Measurements from ENCODE around the gene TP53I11. TPM values are rescaled to one million over a fixed set of nuclear protein-coding genes. Genes with fewer than 3 reads are reported as not detected.

Gene TP53I11
- total and polyA plus RNA-seq, 2 donors (not counting 3 experiments of a cell fraction or from before 2014, with no cell fraction given), result 31.5 to 79.4 TPM

GRCh38 chr11:44993971-44994704 is 43.5 kb upstream of the TP53I11 start:
- H3K79me2 ChIP-seq (ENCODE audit: control insufficient read depth, insufficient read depth, low read length), result no peaks in the 10 kb centered on the region
- intact Hi-C loops (cut with micrococcal nuclease) (no loop called here), dilution Hi-C loops (cut with MboI; ENCODE audit: extremely low pct_ligation_motif_present, low sequenced_read_pairs) (no loop called here)
- H3K4me2 ChIP-seq (ENCODE audit: insufficient read depth, low read length), result no peak overlapping the region
- ChIA-PET POLR2A (no interaction called here), CTCF (interaction anchor here (0.9 kb wide), 1 partner anchor 58 kb away, joined by 4 read pairs; no protein-coding TSS in a partner anchor)
- H3K9me1 ChIP-seq (replicated peaks; ENCODE audit: control insufficient read depth, extremely low read depth, insufficient read depth, low read length), result no peaks in the 10 kb centered on the region
- no peak overlapping the region for H3K27ac ChIP-seq (ENCODE audit: insufficient read depth, low read depth, low read length)
- H3K4me3 ChIP-seq (replicated peaks in 1 of 3; ENCODE audit: insufficient read depth in 1 of 3, low read depth in 1 of 3, low read length in 3 of 3), result no peak overlapping the region
- H3K36me3 ChIP-seq (ENCODE audit: control insufficient read depth in 2 of 2, extremely low read depth in 1 of 2, insufficient read depth in 2 of 2, low read length in 2 of 2), result no peaks in the 10 kb centered on the region
- no peak overlapping the region for H3K9ac ChIP-seq (replicated peaks; ENCODE audit: extremely low read depth, insufficient read depth, low read length)
- H3K9me3 ChIP-seq (replicated peaks; ENCODE audit: control insufficient read depth, insufficient read depth, low read length), result no peaks in the 10 kb centered on the region
- peaks cover 2 to 5% of the 10 kb centered on the region in 2 experiments for H3K27me3 ChIP-seq (ENCODE audit: control insufficient read depth in 2 of 2, insufficient read depth in 2 of 2, low read length in 2 of 2)
- FAIRE-seq (no peak), DNase-seq (ENCODE audit: low read depth, low spot score) (no peak)
- no TSS peak for BruUV-seq (replicated peaks)
- H2AFZ ChIP-seq (ENCODE audit: low read depth, low read length), result no peak overlapping the region
- H4K20me1 ChIP-seq (replicated peaks; ENCODE audit: control insufficient read depth, extremely low read depth, insufficient read depth, low read length), result no peaks in the 10 kb centered on the region
- no peak for TF ChIP-seq GATA2 (IDR thresholded peaks at IDR 0.05; ENCODE audit: insufficient read depth, insufficient read length, low read depth, low read length)
- no peak for TF ChIP-seq POLR2A (IDR thresholded peaks at IDR 0.05; ENCODE audit: low read depth, low read length)
- TF ChIP-seq, protein P1, sequence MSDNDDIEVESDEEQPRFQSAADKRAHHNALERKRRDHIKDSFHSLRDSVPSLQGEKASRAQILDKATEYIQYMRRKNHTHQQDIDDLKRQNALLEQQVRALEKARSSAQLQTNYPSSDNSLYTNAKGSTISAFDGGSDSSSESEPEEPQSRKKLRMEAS (IDR thresholded peaks at IDR 0.05; ENCODE audit: insufficient read depth, insufficient read length), result no peak
- TF ChIP-seq, protein P2, sequence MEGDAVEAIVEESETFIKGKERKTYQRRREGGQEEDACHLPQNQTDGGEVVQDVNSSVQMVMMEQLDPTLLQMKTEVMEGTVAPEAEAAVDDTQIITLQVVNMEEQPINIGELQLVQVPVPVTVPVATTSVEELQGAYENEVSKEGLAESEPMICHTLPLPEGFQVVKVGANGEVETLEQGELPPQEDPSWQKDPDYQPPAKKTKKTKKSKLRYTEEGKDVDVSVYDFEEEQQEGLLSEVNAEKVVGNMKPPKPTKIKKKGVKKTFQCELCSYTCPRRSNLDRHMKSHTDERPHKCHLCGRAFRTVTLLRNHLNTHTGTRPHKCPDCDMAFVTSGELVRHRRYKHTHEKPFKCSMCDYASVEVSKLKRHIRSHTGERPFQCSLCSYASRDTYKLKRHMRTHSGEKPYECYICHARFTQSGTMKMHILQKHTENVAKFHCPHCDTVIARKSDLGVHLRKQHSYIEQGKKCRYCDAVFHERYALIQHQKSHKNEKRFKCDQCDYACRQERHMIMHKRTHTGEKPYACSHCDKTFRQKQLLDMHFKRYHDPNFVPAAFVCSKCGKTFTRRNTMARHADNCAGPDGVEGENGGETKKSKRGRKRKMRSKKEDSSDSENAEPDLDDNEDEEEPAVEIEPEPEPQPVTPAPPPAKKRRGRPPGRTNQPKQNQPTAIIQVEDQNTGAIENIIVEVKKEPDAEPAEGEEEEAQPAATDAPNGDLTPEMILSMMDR (IDR thresholded peaks at IDR 0.05; ENCODE audit: extremely low read depth in 1 of 2, insufficient read depth in 1 of 2, low read depth in 1 of 2, low read length in 2 of 2), result no peak
- no peak for TF ChIP-seq POLR2AphosphoS5 (IDR thresholded peaks at IDR 0.05; ENCODE audit: insufficient read depth, low read depth, low read length)
- no peak for TF ChIP-seq MYC (IDR thresholded peaks at IDR 0.05; ENCODE audit: low read depth, low read length)
- TF ChIP-seq EZH2 (IDR thresholded peaks at IDR 0.05; ENCODE audit: borderline replicate concordance, low read depth, low read length, severe bottlenecking), result no peak
- no peak for TF ChIP-seq JUN (IDR thresholded peaks at IDR 0.05; ENCODE audit: borderline replicate concordance, insufficient read depth, insufficient read length, low read depth)
- TF ChIP-seq FOS (IDR thresholded peaks at IDR 0.05; ENCODE audit: borderline replicate concordance, insufficient read depth, low read length), result no peak
- no peaks in the 10 kb centered on the region for H3K4me1 ChIP-seq (ENCODE audit: control insufficient read depth, extremely low read depth, insufficient read depth, low read length)

Measured in endothelial cell of umbilical vein (primary cell).